ENCODE data around the gene CRB2.

GRCh38 chr9:123387686-123388085, 31.7 kb downstream of the CRB2 start:
- TF ChIP-seq, protein P1, sequence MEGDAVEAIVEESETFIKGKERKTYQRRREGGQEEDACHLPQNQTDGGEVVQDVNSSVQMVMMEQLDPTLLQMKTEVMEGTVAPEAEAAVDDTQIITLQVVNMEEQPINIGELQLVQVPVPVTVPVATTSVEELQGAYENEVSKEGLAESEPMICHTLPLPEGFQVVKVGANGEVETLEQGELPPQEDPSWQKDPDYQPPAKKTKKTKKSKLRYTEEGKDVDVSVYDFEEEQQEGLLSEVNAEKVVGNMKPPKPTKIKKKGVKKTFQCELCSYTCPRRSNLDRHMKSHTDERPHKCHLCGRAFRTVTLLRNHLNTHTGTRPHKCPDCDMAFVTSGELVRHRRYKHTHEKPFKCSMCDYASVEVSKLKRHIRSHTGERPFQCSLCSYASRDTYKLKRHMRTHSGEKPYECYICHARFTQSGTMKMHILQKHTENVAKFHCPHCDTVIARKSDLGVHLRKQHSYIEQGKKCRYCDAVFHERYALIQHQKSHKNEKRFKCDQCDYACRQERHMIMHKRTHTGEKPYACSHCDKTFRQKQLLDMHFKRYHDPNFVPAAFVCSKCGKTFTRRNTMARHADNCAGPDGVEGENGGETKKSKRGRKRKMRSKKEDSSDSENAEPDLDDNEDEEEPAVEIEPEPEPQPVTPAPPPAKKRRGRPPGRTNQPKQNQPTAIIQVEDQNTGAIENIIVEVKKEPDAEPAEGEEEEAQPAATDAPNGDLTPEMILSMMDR (IDR thresholded peaks at IDR 0.05; ENCODE audit: low read length): no peak
- no peak for TF ChIP-seq EZH2phosphoT487 (IDR thresholded peaks at IDR 0.05; ENCODE audit: low read length)

Data from MM.1S (cell line).